SIG-M5 (cell line): ENCODE results near the gene STK36.
A peak's percentile ranks its signal among the peaks of the same experiment; 100 is the strongest.

Experiments
- DNase-seq: peaks from one replicate; lab custom pipeline; 2025; lab: John Stamatoyannopoulos, UW

The STK36 gene

GRCh38 chr2:218671654-218672566 is at the start of gene STK36, which contains the start of gene RNF25:
Gene STK36, plus strand, starts transcription at chr2:218672086. Its CDS starts 744 bp downstream, at chr2:218672830.
Gene RNF25, minus strand, starts transcription at chr2:218672002. Its CDS starts 32 bp downstream, at chr2:218671970.
- DNase-seq: peak; percentile 45

- DNase-seq: no peak
Measured at GRCh38 chr2:218622606-218623365, 49.1 kb upstream of the STK36 start.

GRCh38 chr2:218623366-218623705 is 48.5 kb upstream of the STK36 start:
- no peak for DNase-seq

GRCh38 chr2:218626369-218626768 is 45.5 kb upstream of the STK36 start:
- DNase-seq: no peak

GRCh38 chr2:218627939-218628338 is 43.9 kb upstream of the STK36 start:
- no peak for DNase-seq

GRCh38 chr2:218631837-218632236 is 40.0 kb upstream of the STK36 start:
- DNase-seq: no peak

GRCh38 chr2:218635719-218636118 is 36.2 kb upstream of the STK36 start:
- DNase-seq: no peak

- DNase-seq: no peak
Measured at GRCh38 chr2:218638372-218638771, 33.5 kb upstream of the STK36 start.

GRCh38 chr2:218642121-218642656 is 29.7 kb upstream of the STK36 start:
- DNase-seq: no peak

GRCh38 chr2:218642786-218643185 is 29.1 kb upstream of the STK36 start:
- no peak for DNase-seq

GRCh38 chr2:218643751-218644310 is 28.1 kb upstream of the STK36 start:
- DNase-seq: no peak

GRCh38 chr2:218644721-218645120 is 27.2 kb upstream of the STK36 start:
- DNase-seq: no peak

- no peak for DNase-seq
Measured at GRCh38 chr2:218645126-218645525, 26.8 kb upstream of the STK36 start.

GRCh38 chr2:218648088-218648786 is 23.6 kb upstream of the STK36 start:
- no peak for DNase-seq

- DNase-seq: no peak
Measured at GRCh38 chr2:218648787-218649100, 23.1 kb upstream of the STK36 start.

- DNase-seq: no peak
Measured at GRCh38 chr2:218655751-218656150, 16.1 kb upstream of the STK36 start.

- no peak for DNase-seq
Measured at GRCh38 chr2:218658671-218659257, 13.1 kb upstream of the STK36 start.

GRCh38 chr2:218659258-218659987 is 12.5 kb upstream of the STK36 start, which contains the start of the genes BCS1L and ZNF142:
Gene BCS1L, plus strand, starts transcription at chr2:218659683. Its CDS starts 1,305 bp downstream, at chr2:218660988.
Gene ZNF142, minus strand, starts transcription at chr2:218659623. Its CDS starts 3,194 bp downstream, at chr2:218656429.
- peak; percentile 86 for DNase-seq

- DNase-seq: no peak
Measured at GRCh38 chr2:218659988-218660358, 11.9 kb upstream of the STK36 start.

- DNase-seq: no peak
Measured at GRCh38 chr2:218662377-218662776, 9.5 kb upstream of the STK36 start.

GRCh38 chr2:218662827-218663226 is 9.1 kb upstream of the STK36 start:
- no peak for DNase-seq
